Rectal smooth muscle tissue (tissue), 1 donor: ENCODE measurements around the gene UBA5.
"Not testable (repeated sequence)": the region's sequence is repeated elsewhere in the genome, so short reads cannot be mapped to it uniquely, and the experiment has no call there.

ENCODE experiments used
- H3K27ac ChIP-seq: one replicate; pipeline ENCODE4 v1.7.0; 2013; ENCODE audit warnings: low read depth, low read length, inconsistent platforms
- H3K27me3 ChIP-seq: one replicate; pipeline ENCODE4 v1.7.0; 2013; ENCODE audit warnings: low read length; ENCODE audit not compliant: control insufficient read depth, insufficient read depth
- H3K36me3 ChIP-seq: one replicate; pipeline ENCODE4 v1.7.0; 2013; ENCODE audit warnings: low read length; ENCODE audit not compliant: control insufficient read depth, insufficient read depth
- H3K4me1 ChIP-seq: one replicate; pipeline ENCODE4 v1.7.0; 2013; ENCODE audit warnings: low read length; ENCODE audit not compliant: control insufficient read depth, insufficient read depth
- H3K4me3 ChIP-seq: one replicate; pipeline ENCODE4 v1.7.0; 2013; ENCODE audit warnings: low read length
- H3K9ac ChIP-seq: one replicate; pipeline ENCODE4 v1.7.0; 2013; ENCODE audit warnings: low read length

UBA5 gene

GRCh38 chr3:132635052-132635451 is 25.1 kb upstream of the UBA5 start:
- Histone ChIP-seq H3K9ac (no peak overlapping the region), H3K27me3 (no peaks in the 10 kb centered on the region), H3K27ac (no peak overlapping the region), H3K4me3 (no peak overlapping the region), H3K4me1 (no peaks in the 10 kb centered on the region), H3K36me3 (no peaks in the 10 kb centered on the region)

DNA sequence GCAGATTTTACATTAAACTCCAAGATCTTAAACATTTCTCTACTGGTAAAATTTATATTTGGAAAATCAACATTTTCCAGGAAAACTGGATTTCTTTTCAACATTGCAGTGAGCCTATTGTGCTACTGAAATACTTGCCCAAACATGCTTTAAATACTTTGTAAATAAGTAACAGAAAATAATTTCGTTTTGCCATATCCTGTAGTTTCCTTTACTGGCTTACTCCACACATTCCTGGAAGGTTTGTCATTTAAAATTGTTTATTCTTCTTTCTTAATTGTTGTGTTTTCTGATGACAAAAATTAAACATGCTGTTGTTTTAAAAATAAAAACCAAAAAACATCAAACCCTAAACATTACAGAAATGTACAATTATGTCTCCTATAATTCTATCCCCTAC is 22.5 kb upstream of the UBA5 start:
- H3K27me3 ChIP-seq = no peaks in the 10 kb centered on the region
- no peaks in the 10 kb centered on the region for H3K4me1 ChIP-seq
- no peak overlapping the region for H3K4me3 ChIP-seq
- no peak overlapping the region for H3K9ac ChIP-seq
- no peak overlapping the region for H3K27ac ChIP-seq
- no peaks in the 10 kb centered on the region for H3K36me3 ChIP-seq

DNA sequence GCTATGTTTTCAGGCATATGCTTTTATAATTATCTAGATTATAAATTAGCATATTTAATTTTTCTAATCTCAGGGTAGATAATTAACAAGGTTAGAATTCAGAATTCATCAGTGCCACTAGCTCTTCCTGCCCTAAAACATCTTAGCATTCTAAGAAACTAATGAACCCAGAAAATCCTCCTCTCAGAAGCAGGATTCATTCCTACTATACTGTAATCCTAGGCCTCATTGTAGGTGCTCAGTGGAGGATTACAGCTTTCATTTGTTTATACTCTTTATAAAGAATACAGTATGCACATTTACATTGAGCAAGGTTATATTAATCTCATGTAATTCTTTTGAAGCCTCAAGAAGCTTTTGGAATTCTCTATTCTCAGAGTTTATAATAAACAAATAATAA is 21.4 kb upstream of the UBA5 start:
- no peaks in the 10 kb centered on the region for H3K36me3 ChIP-seq
- H3K4me1 ChIP-seq = no peaks in the 10 kb centered on the region
- no peak overlapping the region for H3K4me3 ChIP-seq
- no peaks in the 10 kb centered on the region for H3K27me3 ChIP-seq
- H3K27ac ChIP-seq = no peak overlapping the region
- no peak overlapping the region for H3K9ac ChIP-seq

DNA sequence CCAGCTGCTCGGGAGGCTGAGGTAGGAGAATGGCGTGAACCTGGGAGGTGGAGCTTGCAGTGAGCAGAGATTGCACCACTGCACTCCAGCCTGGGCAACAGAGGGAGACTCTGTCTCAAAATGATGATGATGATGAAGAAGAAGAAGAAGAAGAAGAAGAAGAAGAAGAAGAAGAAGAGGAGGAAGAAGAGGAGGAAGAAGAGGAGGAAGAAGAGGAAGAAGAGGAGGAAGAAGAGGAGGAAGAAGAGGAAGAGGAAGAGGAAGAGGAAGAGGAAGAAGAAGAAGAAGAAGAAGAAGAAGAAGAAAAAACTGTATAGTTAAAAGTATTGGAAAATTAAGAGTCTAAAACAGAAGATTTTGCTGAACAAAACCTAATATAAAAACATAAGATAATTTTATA is 18.7 kb upstream of the UBA5 start:
- not testable (repeated sequence) for H3K27ac ChIP-seq

DNA sequence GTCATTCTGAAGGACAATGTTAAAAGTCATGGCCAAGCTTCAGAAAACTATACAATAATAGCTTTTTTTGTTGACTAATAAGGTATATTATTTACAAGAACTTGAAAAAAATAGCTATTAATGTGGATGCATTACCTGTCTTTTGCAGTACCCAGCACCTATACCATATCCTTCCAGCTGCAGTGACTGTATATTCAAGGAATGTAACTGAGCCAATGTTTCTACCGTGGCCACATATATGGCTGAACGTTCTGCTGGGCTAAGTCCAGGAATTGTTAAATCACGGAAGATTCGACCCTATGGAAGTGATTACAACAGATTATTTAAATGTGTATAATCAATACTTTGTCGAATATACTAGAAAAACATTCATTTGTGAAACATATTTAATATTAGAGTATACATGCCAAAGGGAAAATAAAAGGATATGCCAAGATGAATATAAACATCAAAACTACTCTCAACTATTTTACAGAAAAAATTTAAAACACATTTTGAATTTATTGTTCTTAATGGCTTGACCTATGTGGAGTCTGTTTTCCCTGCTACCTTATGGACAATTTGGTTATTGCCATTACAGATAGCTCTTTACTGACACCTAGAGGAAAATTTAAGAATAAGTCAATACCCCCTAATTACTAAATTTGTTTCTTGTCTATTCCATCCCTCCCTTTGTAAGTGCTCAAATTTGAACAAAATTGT is 18.1 kb upstream of the UBA5 start:
- Histone ChIP-seq H3K27ac (no peak overlapping the region), H3K4me3 (no peak overlapping the region), H3K9ac (no peak overlapping the region), H3K4me1 (no peaks in the 10 kb centered on the region), H3K36me3 (no peaks in the 10 kb centered on the region), H3K27me3 (no peaks in the 10 kb centered on the region)

More for the DNA sequence above, 18.7 kb upstream of the UBA5 start:
- not testable (repeated sequence) for H3K4me1 ChIP-seq, H3K36me3 ChIP-seq, H3K27me3 ChIP-seq, H3K4me3 ChIP-seq, H3K9ac ChIP-seq

DNA sequence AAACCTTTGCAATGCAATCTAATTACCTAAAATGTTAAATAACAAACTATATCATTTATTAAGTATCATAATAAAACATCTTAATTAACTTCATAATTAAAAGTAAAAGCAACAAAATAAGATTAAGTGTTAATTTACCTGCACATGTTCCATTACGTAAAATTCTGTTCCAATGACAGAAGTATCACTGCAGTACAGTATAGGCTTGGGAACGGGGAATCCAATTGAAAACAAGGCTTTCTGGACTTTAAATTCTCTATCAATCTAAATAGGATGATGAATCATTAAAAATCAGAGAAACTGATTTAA is 17.6 kb upstream of the UBA5 start:
- H3K9ac ChIP-seq = no peak overlapping the region
- no peaks in the 10 kb centered on the region for H3K27me3 ChIP-seq
- H3K4me3 ChIP-seq = no peak overlapping the region
- H3K36me3 ChIP-seq = no peaks in the 10 kb centered on the region
- no peaks in the 10 kb centered on the region for H3K4me1 ChIP-seq
- H3K27ac ChIP-seq = no peak overlapping the region

GRCh38 chr3:132643366-132643765 is 16.8 kb upstream of the UBA5 start:
- H3K27me3 ChIP-seq = no peaks in the 10 kb centered on the region
- no peak overlapping the region for H3K27ac ChIP-seq
- no peak overlapping the region for H3K4me3 ChIP-seq
- H3K4me1 ChIP-seq = no peaks in the 10 kb centered on the region
- no peak overlapping the region for H3K9ac ChIP-seq
- H3K36me3 ChIP-seq = no peaks in the 10 kb centered on the region

- Histone ChIP-seq H3K27me3 (no peaks in the 10 kb centered on the region), H3K36me3 (no peaks in the 10 kb centered on the region), H3K4me1 (no peaks in the 10 kb centered on the region), H3K27ac (no peak overlapping the region), H3K4me3 (no peak overlapping the region), H3K9ac (no peak overlapping the region)
Measured at GRCh38 chr3:132645058-132645457, 15.1 kb upstream of the UBA5 start.

DNA sequence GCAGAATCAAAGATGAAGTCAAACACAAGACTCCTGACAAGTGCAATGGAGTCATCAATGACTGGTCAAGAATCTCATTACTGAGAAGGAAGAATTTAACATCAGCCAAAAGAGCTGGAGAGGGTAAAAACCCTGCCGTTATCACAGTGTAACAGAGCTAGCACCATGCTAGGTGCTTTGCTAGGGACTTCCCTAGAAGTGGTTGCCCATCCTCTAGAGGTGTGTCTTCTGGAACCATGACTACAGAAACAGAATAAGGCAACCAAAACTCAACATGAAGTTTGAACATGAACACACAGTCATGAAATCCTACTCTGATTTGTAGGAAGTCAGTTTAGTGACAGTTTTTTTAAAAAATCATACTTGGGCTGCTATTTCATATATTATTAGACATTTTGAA is 10.0 kb upstream of the UBA5 start:
- Histone ChIP-seq H3K4me1 (no peaks in the 10 kb centered on the region), H3K36me3 (no peaks in the 10 kb centered on the region), H3K4me3 (no peak overlapping the region), H3K27ac (no peak overlapping the region), H3K27me3 (no peaks in the 10 kb centered on the region), H3K9ac (no peak overlapping the region)

- H3K4me1 ChIP-seq = no peaks in the 10 kb centered on the region
- H3K27me3 ChIP-seq = no peaks in the 10 kb centered on the region
- no peak overlapping the region for H3K9ac ChIP-seq
- H3K27ac ChIP-seq = no peak overlapping the region
- H3K36me3 ChIP-seq = no peaks in the 10 kb centered on the region
- no peak overlapping the region for H3K4me3 ChIP-seq
Measured at GRCh38 chr3:132652640-132653270, 7.4 kb upstream of the UBA5 start.

DNA sequence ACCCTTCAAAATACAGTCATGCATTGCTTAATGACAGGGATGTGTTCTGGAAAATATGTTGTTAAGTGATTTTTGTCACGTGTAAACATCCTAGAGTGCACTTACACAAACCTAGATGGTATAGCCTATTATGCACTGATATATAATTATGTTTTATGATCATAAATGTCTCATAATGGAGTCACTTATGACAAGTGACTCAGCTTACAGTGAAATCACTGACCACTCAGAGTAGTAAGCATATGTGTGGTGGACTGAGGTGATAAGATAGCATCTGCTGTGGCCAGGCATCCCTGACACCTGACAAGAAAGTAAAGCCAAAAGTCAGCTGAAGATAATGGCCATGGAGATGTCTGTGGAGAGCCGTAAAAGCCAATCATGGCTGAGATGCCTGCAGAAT is 5.9 kb upstream of the UBA5 start:
- Histone ChIP-seq H3K9ac (no peak overlapping the region), H3K36me3 (no peaks in the 10 kb centered on the region), H3K27me3 (no peaks in the 10 kb centered on the region), H3K4me1 (peaks cover 2% of the 10 kb centered on the region), H3K27ac (no peak overlapping the region), H3K4me3 (no peak overlapping the region)

DNA sequence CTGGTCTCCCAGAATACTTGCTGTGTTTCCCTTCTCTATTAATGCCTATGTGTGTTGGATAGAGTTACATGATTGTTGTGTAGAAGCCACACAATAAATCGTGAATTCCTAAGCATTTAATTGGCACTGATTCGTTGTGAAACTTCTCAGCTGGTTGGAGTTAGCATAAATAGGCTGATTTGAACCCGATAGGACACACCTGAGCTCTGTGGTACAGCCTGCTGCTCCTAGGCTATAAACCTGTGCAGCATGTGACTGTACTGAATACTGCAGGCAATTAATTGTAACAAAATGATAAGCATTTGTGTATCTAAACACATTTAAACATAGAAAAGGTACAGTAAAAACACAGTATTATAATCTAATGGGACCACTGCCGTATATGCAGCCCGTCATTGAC is 5.4 kb upstream of the UBA5 start:
- peaks cover 2% of the 10 kb centered on the region for H3K4me1 ChIP-seq
- no peaks in the 10 kb centered on the region for H3K27me3 ChIP-seq
- no peak overlapping the region for H3K27ac ChIP-seq
- H3K36me3 ChIP-seq = no peaks in the 10 kb centered on the region
- no peak overlapping the region for H3K4me3 ChIP-seq
- no peak overlapping the region for H3K9ac ChIP-seq

GRCh38 chr3:132655471-132655870 is 4.7 kb upstream of the UBA5 start:
- H3K27ac ChIP-seq = no peak overlapping the region
- no peak overlapping the region for H3K4me3 ChIP-seq
- peaks cover 2% of the 10 kb centered on the region for H3K4me1 ChIP-seq
- H3K36me3 ChIP-seq = no peaks in the 10 kb centered on the region
- no peak overlapping the region for H3K9ac ChIP-seq
- H3K27me3 ChIP-seq = no peaks in the 10 kb centered on the region
